BJ (cell line): ENCODE results near the gene HTRA3. TPM values are rescaled to one million over a fixed set of nuclear protein-coding genes. Genes with fewer than 3 reads are reported as not detected.

ENCODE experiments used
- CTCF ChIA-PET: fragments of 350-600 bp; formaldehyde crosslinking; extraction: SDS; loops from one replicate; lab custom pipeline; 2021; ENCODE audit warnings: antibody characterized with exemption, inconsistent platforms; lab: Yijun Ruan, JAX
- POLR2A ChIA-PET: fragments of 300-600 bp; sonication (Branson Sonifier 250); formaldehyde crosslinking; extraction: SDS; loops from one replicate; lab custom pipeline; 2021; ENCODE audit warnings: antibody characterized with exemption; lab: Charles Lee
- DNase-seq: peaks from one replicate; pipeline ENCODE4 v3.0.0-alpha.2; 2011; ENCODE audit warnings: low read depth
- H3K27me3 ChIP-seq: 2 replicates; pipeline ENCODE4 v1.6.0; 2011; ENCODE audit warnings: low read length; ENCODE audit not compliant: control insufficient read depth, insufficient read depth
- H3K36me3 ChIP-seq: 2 replicates; pipeline ENCODE4 v1.5.1; 2011; ENCODE audit warnings: low read length; ENCODE audit not compliant: control insufficient read depth, insufficient read depth
- H3K4me3 ChIP-seq: 2 replicates; pipeline ENCODE4 v1.5.1; 2011; ENCODE audit warnings: low read depth, mild to moderate bottlenecking, control low read depth, low read length
- CTCF ChIP-seq: IDR thresholded peaks from 2 replicates; pipeline ENCODE4 v1.5.1; 2011; ENCODE audit warnings: low read depth, mild to moderate bottlenecking, control low read depth, inconsistent platforms, low read length, moderate library complexity; ENCODE audit not compliant: insufficient read depth
- polyA minus RNA-seq: library from RNA; depleted of rRNA, polyadenylated mRNA; stranded (reverse); fragments of >200 nt; gene quantifications from 2 replicates; pipeline ENCODE4 v1.2.3, GENCODE V29; 2011; rRNA and poly(A)+ RNA removed
- polyA plus RNA-seq: library from polyadenylated mRNA; depleted of rRNA; stranded (reverse); fragments of >200 nt; gene quantifications from 2 replicates; pipeline ENCODE4 v1.2.3, GENCODE V29; 2011; rRNA removed

Gene HTRA3
- polyA plus RNA-seq, result 2.9 and 5.7 TPM in 2 replicates
- 1.4 and 2.2 TPM in 2 replicates for polyA minus RNA-seq

- CTCF ChIA-PET, result interaction anchor here (1.1 kb wide), 1 partner anchor 8 kb away, joined by 4 read pairs; no protein-coding TSS in a partner anchor
- Histone ChIP-seq H3K36me3 (no peaks in the 10 kb centered on the region), H3K27me3 (peaks cover 6% of the 10 kb centered on the region; the same call in 1 of the 2 replicates), H3K4me3 (peak within 1 kb of the TSS; percentile 12)
- POLR2A ChIA-PET, result no interaction called here
- DNase-seq, result no peak
- TF ChIP-seq CTCF, result no peak
These were observed at the start of gene HTRA3 for GRCh38 chr4:8269535-8270417. HTRA3 (plus strand) TSS chr4:8269754; CDS start chr4:8269969, 215 bp downstream.

- TF ChIP-seq CTCF, result no peak
- POLR2A ChIA-PET, result no interaction called here
- Histone ChIP-seq H3K36me3 (no peaks in the 10 kb centered on the region; the same call in 1 of the 2 replicates), H3K27me3 (peaks cover 1% of the 10 kb centered on the region; the same call in 1 of the 2 replicates), H3K4me3 (no peak overlapping the region)
- CTCF ChIA-PET, result interaction anchor here (0.6 to 1.8 kb wide), 3 partner anchors 12 to 182 kb away, joined by 3 to 8 read pairs (median 3); no protein-coding TSS in a partner anchor
- DNase-seq, result no peak
These were observed 48.7 kb upstream of the HTRA3 start for GRCh38 chr4:8220661-8221450.

- Histone ChIP-seq H3K4me3 (no peak overlapping the region), H3K36me3 (no peaks in the 10 kb centered on the region; the same call in 1 of the 2 replicates), H3K27me3 (peaks cover 1% of the 10 kb centered on the region; the same call in 1 of the 2 replicates)
- DNase-seq, result peak; percentile 47
- POLR2A ChIA-PET, result no interaction called here
- no peak for TF ChIP-seq CTCF
- CTCF ChIA-PET, result interaction anchor here (0.6 to 1.8 kb wide), 3 partner anchors 11 to 20 kb away, joined by 3 to 8 read pairs (median 4); no protein-coding TSS in a partner anchor
These were observed 48.1 kb upstream of the HTRA3 start for GRCh38 chr4:8221476-8221875.

GRCh38 chr4:8221985-8222384 lies 47.6 kb upstream of the HTRA3 start:
- POLR2A ChIA-PET, result no interaction called here
- no peak for TF ChIP-seq CTCF
- CTCF ChIA-PET, result interaction anchor here (0.9 to 1.8 kb wide), 3 partner anchors 16 to 186 kb away, joined by 3 to 8 read pairs (median 4); no protein-coding TSS in a partner anchor
- H3K4me3 ChIP-seq, result no peak overlapping the region
- DNase-seq, result no peak
- no peaks in the 10 kb centered on the region; the same call in 1 of the 2 replicates for H3K36me3 ChIP-seq
- H3K27me3 ChIP-seq, result peaks cover 1% of the 10 kb centered on the region; the same call in 1 of the 2 replicates
